HepG2 (cell line): ENCODE results near the gene FBXO39. TPM values are rescaled to one million over a fixed set of nuclear protein-coding genes. Genes with fewer than 3 reads are reported as not detected.

Experiments
- KLF12 ChIP-seq: sonication (generic); formaldehyde crosslinking; IDR thresholded peaks from 2 replicates; pipeline ENCODE4 v1.4.0; 2020; ENCODE audit warnings: missing genetic modification reagents, borderline replicate concordance
- NR2F6 ChIP-seq, 2 experiments: IDR thresholded peaks; 2 replicates each; pipeline ENCODE4 v1.6.1; 2016; ENCODE audit warnings: antibody characterized with exemption in 1 of 2, mild to moderate bottlenecking in 1 of 2
- PHF21A ChIP-seq: sonication (generic); formaldehyde crosslinking; IDR thresholded peaks from 2 replicates; pipeline ENCODE4 v1.5.0; 2020; ENCODE audit warnings: mild to moderate bottlenecking, missing genetic modification reagents
- SOX6 ChIP-seq, 2 experiments: fragments of 450-650 bp in 1 of 2; sonication (generic) in 1 of 2; formaldehyde crosslinking in 1 of 2; IDR thresholded peaks; 2 replicates each; pipeline versions ENCODE4 v1.4.0 to v1.6.1; 2017 to 2020; ENCODE audit warnings: antibody characterized with exemption in 1 of 2, mild to moderate bottlenecking in 1 of 2, missing genetic modification reagents in 1 of 2
- THAP11 ChIP-seq: IDR thresholded peaks from 2 replicates; pipeline ENCODE4 v1.6.1; 2016; ENCODE audit warnings: missing biosample characterization, missing genetic modification reagents
- ZBTB38 ChIP-seq: sonication (generic); formaldehyde crosslinking; IDR thresholded peaks from 2 replicates; pipeline ENCODE4 v1.5.1; 2020; ENCODE audit warnings: mild to moderate bottlenecking, missing genetic modification reagents
- ZFP41 ChIP-seq: sonication (generic); formaldehyde crosslinking; IDR thresholded peaks from 2 replicates; pipeline ENCODE4 v1.4.0; 2020; ENCODE audit warnings: mild to moderate bottlenecking, missing genetic modification reagents, borderline replicate concordance
- polyA plus RNA-seq, 8 experiments: library from polyadenylated mRNA; depleted of rRNA in 3 of 8; stranded (reverse) in 7 of 8; unstranded in 1 of 8; fragments of >200 nt; fragmentation: Illumina TruSeq in 4 of 8; extraction: Trizol in 4 of 8; gene quantifications; 2 replicates each; pipeline versions ENCODE4 v1.2.1 to v1.2.3, GENCODE V29; 2011 to 2016; ENCODE audit warnings: low read depth in 4 of 8, missing spikeins in 1 of 8, mixed read lengths in 1 of 8; ENCODE audit not compliant: insufficient read depth in 1 of 8
- total RNA-seq, 5 experiments: library from RNA; depleted of rRNA; stranded (reverse); fragments of >200 nt; fragmentation: Illumina TruSeq; extraction: Trizol; gene quantifications; 2 replicates each; pipeline ENCODE4 v1.2.3, GENCODE V29; 2016; ENCODE audit warnings: low read depth in 1 of 5
- TF ChIP-seq, protein P1 (sequence below): sonication (generic); formaldehyde crosslinking; IDR thresholded peaks from 2 replicates; pipeline ENCODE4 v1.5.0; 2020; ENCODE audit warnings: mild to moderate bottlenecking, missing genetic modification reagents, borderline replicate concordance
- TF ChIP-seq, protein P2 (sequence below): sonication (generic); formaldehyde crosslinking; IDR thresholded peaks from 2 replicates; pipeline ENCODE4 v1.8.0; 2022; ENCODE audit warnings: mild to moderate bottlenecking, missing genetic modification reagents, moderate library complexity
- TF ChIP-seq, protein P3 (sequence below): sonication (generic); formaldehyde crosslinking; IDR thresholded peaks from 2 replicates; pipeline ENCODE4 v1.5.0; 2020; ENCODE audit warnings: mild to moderate bottlenecking, missing genetic modification reagents
- TF ChIP-seq, protein P4 (sequence below): sonication (generic); formaldehyde crosslinking; IDR thresholded peaks from 2 replicates; pipeline ENCODE4 v1.9.0; 2021; ENCODE audit warnings: missing genetic modification reagents, mild to moderate bottlenecking, borderline replicate concordance
- TF ChIP-seq, protein P5 (sequence below): sonication (generic); formaldehyde crosslinking; IDR thresholded peaks from 2 replicates; pipeline ENCODE4 v1.4.0; 2020; ENCODE audit warnings: mild to moderate bottlenecking, missing genetic modification reagents, borderline replicate concordance

Gene FBXO39
- total and polyA plus RNA-seq, 2 of the 13 experiments (the other 11 are each of a cell fraction or from before 2014, with no cell fraction given): 0.09 TPM; not detected in 1

DNA sequence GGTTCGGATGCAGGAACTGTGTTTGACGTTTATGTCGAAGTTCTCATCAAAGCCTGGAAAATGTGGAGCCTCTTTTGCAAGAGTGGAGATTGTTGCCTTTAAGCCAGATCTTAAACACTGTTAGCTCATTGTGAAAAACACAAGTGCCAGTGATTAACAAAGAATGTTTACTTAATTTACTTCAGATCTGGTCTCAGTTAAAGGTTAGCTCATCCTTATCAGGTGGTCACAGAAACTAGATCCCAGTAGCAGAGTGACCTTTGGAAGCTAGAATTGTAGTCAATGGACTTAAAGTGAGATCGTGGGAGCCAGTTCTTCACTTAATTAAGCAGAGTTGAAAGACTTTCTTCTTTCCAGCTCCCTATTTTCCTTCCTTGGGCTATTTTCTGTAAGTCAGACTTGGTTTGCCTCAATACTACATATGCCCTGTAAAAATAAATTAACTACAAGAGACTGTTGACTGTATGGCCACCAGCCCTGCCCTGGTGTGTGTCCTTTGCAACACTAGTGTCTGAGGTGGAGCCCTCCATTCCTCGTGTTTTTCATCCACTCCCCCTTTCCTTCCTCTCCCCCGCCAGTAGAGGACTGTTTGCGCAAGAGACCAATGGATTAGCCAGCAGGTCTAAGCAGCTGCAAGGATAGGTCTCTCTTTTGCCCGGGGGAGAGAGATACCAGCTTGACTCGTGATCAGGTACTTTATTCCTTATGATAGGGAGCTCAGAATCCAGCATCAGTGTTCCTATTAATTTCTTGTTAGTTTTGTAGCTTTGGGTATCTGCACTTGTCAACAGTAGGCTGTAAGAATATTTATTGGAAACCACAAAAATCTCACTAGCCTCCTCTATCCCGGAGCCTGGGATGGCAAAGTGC lies 20.2 kb downstream of the FBXO39 start (continued):
- TF ChIP-seq, protein P1, sequence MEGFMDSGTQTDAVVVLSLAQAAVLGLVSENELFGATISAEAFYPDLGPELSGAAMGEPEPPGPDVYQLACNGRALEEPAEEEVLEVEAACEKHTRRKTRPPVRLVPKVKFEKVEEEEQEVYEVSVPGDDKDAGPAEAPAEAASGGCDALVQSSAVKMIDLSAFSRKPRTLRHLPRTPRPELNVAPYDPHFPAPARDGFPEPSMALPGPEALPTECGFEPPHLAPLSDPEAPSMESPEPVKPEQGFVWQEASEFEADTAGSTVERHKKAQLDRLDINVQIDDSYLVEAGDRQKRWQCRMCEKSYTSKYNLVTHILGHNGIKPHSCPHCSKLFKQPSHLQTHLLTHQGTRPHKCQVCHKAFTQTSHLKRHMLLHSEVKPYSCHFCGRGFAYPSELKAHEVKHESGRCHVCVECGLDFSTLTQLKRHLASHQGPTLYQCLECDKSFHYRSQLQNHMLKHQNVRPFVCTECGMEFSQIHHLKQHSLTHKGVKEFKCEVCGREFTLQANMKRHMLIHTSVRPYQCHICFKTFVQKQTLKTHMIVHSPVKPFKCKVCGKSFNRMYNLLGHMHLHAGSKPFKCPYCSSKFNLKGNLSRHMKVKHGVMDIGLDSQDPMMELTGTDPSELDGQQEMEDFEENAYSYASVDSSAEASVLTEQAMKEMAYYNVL: peak; percentile 81; the same call in 1 of the 2 replicates
- peak; percentile 49; the same call in 1 of the 2 replicates for TF ChIP-seq THAP11 (CRISPR knock-in tag)
- TF ChIP-seq ZBTB38 (CRISPR knock-in tag): no peak
- TF ChIP-seq, protein P2, sequence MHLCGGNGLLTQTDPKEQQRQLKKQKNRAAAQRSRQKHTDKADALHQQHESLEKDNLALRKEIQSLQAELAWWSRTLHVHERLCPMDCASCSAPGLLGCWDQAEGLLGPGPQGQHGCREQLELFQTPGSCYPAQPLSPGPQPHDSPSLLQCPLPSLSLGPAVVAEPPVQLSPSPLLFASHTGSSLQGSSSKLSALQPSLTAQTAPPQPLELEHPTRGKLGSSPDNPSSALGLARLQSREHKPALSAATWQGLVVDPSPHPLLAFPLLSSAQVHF (CRISPR knock-in tag): 0 out of 2 replicates have a peak, but pooled peaks have one; percentile 39
- TF ChIP-seq, protein P3, sequence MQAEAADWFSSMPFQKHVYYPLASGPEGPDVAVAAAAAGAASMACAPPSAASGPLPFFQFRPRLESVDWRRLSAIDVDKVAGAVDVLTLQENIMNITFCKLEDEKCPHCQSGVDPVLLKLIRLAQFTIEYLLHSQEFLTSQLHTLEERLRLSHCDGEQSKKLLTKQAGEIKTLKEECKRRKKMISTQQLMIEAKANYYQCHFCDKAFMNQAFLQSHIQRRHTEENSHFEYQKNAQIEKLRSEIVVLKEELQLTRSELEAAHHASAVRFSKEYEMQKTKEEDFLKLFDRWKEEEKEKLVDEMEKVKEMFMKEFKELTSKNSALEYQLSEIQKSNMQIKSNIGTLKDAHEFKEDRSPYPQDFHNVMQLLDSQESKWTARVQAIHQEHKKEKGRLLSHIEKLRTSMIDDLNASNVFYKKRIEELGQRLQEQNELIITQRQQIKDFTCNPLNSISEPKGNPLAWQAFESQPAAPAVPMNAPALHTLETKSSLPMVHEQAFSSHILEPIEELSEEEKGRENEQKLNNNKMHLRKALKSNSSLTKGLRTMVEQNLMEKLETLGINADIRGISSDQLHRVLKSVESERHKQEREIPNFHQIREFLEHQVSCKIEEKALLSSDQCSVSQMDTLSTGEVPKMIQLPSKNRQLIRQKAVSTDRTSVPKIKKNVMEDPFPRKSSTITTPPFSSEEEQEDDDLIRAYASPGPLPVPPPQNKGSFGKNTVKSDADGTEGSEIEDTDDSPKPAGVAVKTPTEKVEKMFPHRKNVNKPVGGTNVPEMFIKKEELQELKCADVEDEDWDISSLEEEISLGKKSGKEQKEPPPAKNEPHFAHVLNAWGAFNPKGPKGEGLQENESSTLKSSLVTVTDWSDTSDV (CRISPR knock-in tag): no peak
- no peak for TF ChIP-seq SOX6 (IDR thresholded peaks at IDR 0.05)
- peak; percentile 86 for TF ChIP-seq SOX6 (CRISPR knock-in tag; IDR thresholded peaks at IDR 0.05)
- TF ChIP-seq ZFP41 (CRISPR knock-in tag): no peak
- TF ChIP-seq, protein P4, sequence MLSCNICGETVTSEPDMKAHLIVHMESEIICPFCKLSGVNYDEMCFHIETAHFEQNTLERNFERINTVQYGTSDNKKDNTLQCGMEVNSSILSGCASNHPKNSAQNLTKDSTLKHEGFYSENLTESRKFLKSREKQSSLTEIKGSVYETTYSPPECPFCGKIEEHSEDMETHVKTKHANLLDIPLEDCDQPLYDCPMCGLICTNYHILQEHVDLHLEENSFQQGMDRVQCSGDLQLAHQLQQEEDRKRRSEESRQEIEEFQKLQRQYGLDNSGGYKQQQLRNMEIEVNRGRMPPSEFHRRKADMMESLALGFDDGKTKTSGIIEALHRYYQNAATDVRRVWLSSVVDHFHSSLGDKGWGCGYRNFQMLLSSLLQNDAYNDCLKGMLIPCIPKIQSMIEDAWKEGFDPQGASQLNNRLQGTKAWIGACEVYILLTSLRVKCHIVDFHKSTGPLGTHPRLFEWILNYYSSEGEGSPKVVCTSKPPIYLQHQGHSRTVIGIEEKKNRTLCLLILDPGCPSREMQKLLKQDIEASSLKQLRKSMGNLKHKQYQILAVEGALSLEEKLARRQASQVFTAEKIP: no peak
- TF ChIP-seq, protein P5, sequence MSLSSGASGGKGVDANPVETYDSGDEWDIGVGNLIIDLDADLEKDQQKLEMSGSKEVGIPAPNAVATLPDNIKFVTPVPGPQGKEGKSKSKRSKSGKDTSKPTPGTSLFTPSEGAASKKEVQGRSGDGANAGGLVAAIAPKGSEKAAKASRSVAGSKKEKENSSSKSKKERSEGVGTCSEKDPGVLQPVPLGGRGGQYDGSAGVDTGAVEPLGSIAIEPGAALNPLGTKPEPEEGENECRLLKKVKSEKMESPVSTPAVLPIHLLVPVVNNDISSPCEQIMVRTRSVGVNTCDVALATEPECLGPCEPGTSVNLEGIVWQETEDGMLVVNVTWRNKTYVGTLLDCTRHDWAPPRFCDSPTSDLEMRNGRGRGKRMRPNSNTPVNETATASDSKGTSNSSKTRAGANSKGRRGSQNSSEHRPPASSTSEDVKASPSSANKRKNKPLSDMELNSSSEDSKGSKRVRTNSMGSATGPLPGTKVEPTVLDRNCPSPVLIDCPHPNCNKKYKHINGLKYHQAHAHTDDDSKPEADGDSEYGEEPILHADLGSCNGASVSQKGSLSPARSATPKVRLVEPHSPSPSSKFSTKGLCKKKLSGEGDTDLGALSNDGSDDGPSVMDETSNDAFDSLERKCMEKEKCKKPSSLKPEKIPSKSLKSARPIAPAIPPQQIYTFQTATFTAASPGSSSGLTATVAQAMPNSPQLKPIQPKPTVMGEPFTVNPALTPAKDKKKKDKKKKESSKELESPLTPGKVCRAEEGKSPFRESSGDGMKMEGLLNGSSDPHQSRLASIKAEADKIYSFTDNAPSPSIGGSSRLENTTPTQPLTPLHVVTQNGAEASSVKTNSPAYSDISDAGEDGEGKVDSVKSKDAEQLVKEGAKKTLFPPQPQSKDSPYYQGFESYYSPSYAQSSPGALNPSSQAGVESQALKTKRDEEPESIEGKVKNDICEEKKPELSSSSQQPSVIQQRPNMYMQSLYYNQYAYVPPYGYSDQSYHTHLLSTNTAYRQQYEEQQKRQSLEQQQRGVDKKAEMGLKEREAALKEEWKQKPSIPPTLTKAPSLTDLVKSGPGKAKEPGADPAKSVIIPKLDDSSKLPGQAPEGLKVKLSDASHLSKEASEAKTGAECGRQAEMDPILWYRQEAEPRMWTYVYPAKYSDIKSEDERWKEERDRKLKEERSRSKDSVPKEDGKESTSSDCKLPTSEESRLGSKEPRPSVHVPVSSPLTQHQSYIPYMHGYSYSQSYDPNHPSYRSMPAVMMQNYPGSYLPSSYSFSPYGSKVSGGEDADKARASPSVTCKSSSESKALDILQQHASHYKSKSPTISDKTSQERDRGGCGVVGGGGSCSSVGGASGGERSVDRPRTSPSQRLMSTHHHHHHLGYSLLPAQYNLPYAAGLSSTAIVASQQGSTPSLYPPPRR (CRISPR knock-in tag): peak; percentile 47; the same call in 1 of the 2 replicates
- TF ChIP-seq KLF12 (CRISPR knock-in tag): no peak
- TF ChIP-seq PHF21A (CRISPR knock-in tag): peak; percentile 61; the same call in 1 of the 2 replicates
- TF ChIP-seq NR2F6 (IDR thresholded peaks at IDR 0.05): peak; percentile 32; the same call in 1 of the 2 replicates
- TF ChIP-seq NR2F6 (CRISPR knock-in tag; IDR thresholded peaks at IDR 0.05): peak; percentile 21; the same call in 1 of the 2 replicates
